T-helper 1 cell (primary cell): ENCODE measurements around the gene ZNF451.

Experiments
- DNase-seq, 5 donors: peaks; one replicate each; pipeline ENCODE4 v3.0.0-alpha.2; 2012 to 2020

The ZNF451 gene

GRCh38 chr6:57094689-57095088, 4.7 kb downstream of the ZNF451 start:
- DNase-seq = no peak

GRCh38 chr6:57097596-57097995, 7.6 kb downstream of the ZNF451 start:
- no peak for DNase-seq

- DNase-seq = no peak
These were observed 13.0 kb downstream of the ZNF451 start for GRCh38 chr6:57102976-57103375.

GRCh38 chr6:57104336-57104735, 14.3 kb downstream of the ZNF451 start:
- DNase-seq = no peak

GRCh38 chr6:57106990-57107389, 17.0 kb downstream of the ZNF451 start:
- no peak for DNase-seq

GRCh38 chr6:57108691-57109090, 18.7 kb downstream of the ZNF451 start:
- no peak for DNase-seq

- no peak for DNase-seq
These were observed 19.9 kb downstream of the ZNF451 start for GRCh38 chr6:57109880-57110279.

GRCh38 chr6:57113105-57113504, 23.1 kb downstream of the ZNF451 start:
- no peak for DNase-seq

GRCh38 chr6:57116776-57117175, 26.8 kb downstream of the ZNF451 start:
- no peak for DNase-seq

- no peak for DNase-seq
These were observed 27.8 kb downstream of the ZNF451 start for GRCh38 chr6:57117796-57118195.

- DNase-seq = no peak
These were observed 33.1 kb downstream of the ZNF451 start for GRCh38 chr6:57123111-57123510.

- no peak for DNase-seq
These were observed 37.8 kb downstream of the ZNF451 start for GRCh38 chr6:57127763-57128162.

- no peak for DNase-seq
These were observed 40.7 kb downstream of the ZNF451 start for GRCh38 chr6:57130661-57131177.

- no peak for DNase-seq
These were observed 45.0 kb downstream of the ZNF451 start for GRCh38 chr6:57134954-57135353.

GRCh38 chr6:57135885-57136284, 45.9 kb downstream of the ZNF451 start:
- DNase-seq = no peak

- DNase-seq = peak in 1 of 5 donors; percentile 45
These were observed 47.4 kb downstream of the ZNF451 start for GRCh38 chr6:57137350-57137749.

GRCh38 chr6:57138026-57138425, 48.0 kb downstream of the ZNF451 start:
- DNase-seq = no peak

GRCh38 chr6:57141451-57142177, 51.6 kb downstream of the ZNF451 start:
- no peak for DNase-seq

- DNase-seq = no peak
These were observed 52.2 kb downstream of the ZNF451 start for GRCh38 chr6:57142178-57142525.

- no peak for DNase-seq
These were observed 53.7 kb downstream of the ZNF451 start for GRCh38 chr6:57143690-57144089.

GRCh38 chr6:57147401-57147800, 57.4 kb downstream of the ZNF451 start:
- no peak for DNase-seq

- peak in 1 of 5 donors; percentile 74 for DNase-seq
These were observed 58.2 kb downstream of the ZNF451 start for GRCh38 chr6:57147955-57148858.

- no peak for DNase-seq
These were observed 68.7 kb downstream of the ZNF451 start for GRCh38 chr6:57158658-57159057.

- DNase-seq = no peak
These were observed 69.1 kb downstream of the ZNF451 start for GRCh38 chr6:57159127-57159526.
